NCI-H2107 treated with DMSO at 0.1 percent for 48 hours (cell line): Measurements from ENCODE around the gene CFAP97D2.
"Not testable (repeated sequence)": the region's sequence is repeated elsewhere in the genome, so short reads cannot be mapped to it uniquely, and the experiment has no call there.

Experiments used
- DNase-seq: peaks from one replicate; lab custom pipeline; 2025; ENCODE audit not compliant: unreplicated experiment; lab: John Stamatoyannopoulos, UW

CFAP97D2 gene

DNA sequence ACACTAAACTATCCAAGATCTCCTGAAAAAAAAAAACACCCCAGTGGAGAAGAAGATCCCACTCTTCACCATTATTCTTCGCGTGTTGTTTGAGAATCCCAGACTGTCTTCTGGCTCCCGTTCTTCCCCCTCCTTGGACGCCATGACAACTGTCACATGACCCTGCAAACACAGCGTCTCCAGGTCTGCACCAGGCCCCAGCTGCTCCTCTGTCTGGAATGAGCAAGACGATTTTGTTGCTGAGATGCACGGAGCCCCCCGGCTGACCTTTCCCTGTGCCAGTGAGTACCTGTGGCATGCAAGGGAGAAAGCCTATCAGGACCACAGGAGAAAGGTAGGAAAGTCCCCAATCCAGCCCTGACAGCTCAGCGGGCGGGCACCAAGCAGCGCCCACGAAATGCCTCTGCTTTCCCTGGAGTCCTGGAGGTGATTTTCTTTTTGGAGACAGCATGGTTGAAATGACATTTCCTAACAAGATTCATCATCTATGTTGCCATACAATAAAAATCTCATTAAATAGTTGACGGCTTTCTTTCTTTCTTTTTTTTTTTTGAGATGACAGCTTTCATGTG lies at the start of gene CFAP97D2:
CFAP97D2 (plus strand) TSS at position 171 of the 572 bp plus-strand sequence; CDS start at position 245, 74 bp downstream.
- no peak for DNase-seq

DNA sequence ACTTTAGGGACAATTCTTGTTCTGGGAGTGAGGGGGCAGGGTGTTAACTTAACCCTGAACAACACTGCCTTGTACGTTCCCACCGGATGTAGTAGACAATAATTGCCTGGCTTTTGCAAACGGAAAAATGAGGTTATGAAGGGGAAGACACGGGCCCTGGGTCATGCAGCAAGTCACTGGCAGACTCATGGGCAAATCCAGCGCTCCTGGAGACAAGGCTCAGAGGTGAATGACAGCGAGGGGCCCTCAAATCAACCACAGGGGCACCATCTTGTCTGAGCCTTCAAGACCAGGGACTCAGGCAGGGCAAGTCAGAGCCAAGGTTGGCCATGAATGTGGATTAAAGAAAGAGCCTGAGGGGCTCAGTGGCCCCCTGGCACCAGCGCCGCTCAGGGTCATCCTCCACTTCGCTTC lies 49.4 kb upstream of the CFAP97D2 start:
- DNase-seq, result no peak

GRCh38 chr13:114130131-114130836 lies 48.8 kb upstream of the CFAP97D2 start:
- DNase-seq, result no peak

DNA sequence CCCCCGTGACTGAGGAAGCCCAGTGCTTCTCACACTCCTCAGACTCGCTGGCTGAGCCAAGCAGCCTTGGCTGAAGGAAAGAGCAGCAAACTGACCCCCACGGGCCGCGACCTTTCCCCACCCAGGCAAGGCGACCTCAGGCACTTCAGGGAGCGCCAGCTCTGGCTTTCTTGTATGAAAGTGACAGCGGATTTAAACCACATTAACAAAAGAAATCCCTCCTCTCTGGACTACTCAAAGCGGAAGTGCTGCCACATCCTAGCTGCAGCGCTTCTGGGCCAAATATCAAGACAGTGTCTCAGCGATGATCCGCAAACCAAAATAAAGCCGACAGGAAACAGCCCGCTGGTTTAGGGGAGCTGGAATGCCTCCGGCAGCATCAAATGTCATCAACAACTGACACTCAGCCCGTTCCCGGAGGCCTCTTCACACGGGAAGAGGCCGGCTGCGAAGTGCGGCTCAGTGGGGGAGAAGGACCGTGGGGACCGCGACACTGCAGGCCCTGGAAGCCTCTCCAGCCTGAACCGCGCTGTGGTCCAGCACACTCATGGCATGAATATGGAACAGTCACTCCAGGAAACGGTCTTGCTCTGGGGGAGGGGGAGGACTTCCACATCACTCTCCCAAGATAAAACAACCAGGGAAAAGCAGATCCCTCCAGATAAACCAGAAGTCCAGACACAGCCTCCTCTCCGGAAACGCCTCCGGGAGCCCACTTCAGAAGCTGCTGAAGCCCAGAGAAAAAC lies 48.0 kb upstream of the CFAP97D2 start:
- no peak for DNase-seq

DNA sequence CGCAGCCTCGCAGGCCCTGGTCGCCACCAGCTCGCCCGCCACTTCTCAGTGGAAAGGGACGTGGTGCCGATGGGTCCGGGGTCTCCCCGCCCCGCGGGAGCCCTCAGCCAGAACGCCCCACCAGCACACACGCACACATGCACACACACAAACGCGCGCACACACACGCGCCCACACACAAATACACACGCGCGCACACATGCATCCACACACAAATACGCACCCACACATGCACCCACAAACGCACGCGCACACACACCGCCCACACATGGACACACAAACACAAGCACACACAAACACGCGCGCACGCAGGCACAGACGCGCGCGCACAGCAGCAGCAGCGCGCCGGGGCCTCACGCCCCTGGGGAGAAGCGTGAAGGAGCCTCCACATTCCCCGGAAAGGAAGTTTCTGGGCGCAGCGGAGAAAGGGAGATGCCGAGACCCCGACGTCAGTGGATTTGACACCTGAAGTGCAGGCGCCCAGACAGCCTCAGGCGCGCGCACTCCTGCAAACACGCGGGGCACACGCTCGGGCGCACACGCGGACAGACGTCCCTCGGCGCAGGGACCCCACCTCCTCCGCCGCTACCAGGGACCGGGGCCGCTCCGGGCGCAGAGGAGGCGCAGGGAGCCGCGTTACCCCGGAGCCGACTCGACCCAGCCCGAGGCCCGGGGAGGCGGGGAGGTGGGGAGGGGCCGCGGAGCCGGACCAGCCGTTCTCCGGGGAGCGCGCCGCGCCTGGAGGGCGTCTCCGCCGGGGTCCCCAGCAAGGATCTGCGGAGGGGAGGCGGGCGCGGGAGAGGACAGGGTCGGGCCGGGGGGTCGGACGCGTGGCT lies 47.3 kb upstream of the CFAP97D2 start:
- no peak for DNase-seq

- DNase-seq, result no peak
Measured at GRCh38 chr13:114132419-114133121, 46.5 kb upstream of the CFAP97D2 start, which contains the start of gene RASA3. Gene RASA3 (minus strand): TSS chr13:114132623. CDS start chr13:114132489, 134 bp downstream.

GRCh38 chr13:114133126-114133525 lies 45.9 kb upstream of the CFAP97D2 start:
- not testable (repeated sequence) for DNase-seq

DNA sequence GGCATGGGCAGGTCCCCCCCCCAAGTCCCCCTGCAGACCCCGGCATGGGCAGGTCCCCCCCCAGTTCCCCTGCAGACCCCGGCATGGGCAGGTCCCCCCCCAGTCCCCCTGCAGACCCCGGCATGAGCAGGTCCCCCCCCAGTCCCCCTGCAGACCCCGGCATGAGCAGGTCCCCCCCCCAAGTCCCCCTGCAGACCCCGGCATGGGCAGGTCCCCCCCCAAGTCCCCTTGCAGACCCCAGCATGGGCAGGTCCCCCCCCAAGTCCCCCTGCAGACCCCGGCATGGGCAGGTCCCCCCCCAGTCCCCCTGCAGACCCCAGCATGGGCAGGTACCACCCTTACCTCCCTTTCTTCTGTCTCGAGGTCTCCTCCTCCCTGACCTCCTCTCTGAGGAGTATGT lies 45.5 kb upstream of the CFAP97D2 start:
- not testable (repeated sequence) for DNase-seq

DNA sequence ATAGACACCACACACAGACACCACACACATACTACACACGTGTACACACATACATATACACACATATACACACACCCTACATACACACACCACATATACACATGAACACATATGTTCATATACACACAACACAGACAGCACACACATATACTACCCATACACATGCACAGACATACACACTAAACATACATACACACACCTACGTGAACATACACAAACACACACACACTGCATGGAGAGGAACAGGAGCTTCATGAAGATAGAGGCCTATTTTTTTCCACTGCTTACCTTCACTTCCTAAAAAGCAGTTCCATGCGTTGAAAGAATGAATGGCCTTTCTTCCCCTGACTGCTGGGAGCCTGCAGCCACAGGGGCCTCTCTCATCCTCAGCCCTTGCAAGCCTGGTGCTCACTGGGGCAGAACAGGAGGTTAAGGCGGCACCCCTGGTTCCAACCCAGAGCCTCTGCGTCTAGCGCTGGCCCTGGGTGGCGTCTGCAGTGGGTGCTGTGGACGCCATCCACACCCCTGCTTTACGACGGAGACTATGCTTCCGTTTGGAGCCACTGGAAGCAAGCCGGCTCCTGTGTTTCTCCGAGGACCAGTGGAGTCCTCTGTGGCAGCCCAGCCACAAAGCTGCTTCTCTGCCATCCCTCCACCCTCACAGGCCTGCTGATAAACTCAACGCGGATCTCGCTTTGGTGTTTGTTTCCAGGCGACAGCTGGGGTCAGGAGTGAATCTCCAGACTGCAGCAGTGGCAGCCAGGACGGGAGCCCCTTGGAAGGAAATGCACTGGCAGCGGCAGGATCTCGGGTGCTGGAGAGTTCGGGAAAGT lies 44.7 kb upstream of the CFAP97D2 start:
- no peak for DNase-seq

GRCh38 chr13:114134944-114135610 lies 44.0 kb upstream of the CFAP97D2 start:
- DNase-seq, result no peak

GRCh38 chr13:114135731-114136171 lies 43.3 kb upstream of the CFAP97D2 start:
- no peak for DNase-seq

DNA sequence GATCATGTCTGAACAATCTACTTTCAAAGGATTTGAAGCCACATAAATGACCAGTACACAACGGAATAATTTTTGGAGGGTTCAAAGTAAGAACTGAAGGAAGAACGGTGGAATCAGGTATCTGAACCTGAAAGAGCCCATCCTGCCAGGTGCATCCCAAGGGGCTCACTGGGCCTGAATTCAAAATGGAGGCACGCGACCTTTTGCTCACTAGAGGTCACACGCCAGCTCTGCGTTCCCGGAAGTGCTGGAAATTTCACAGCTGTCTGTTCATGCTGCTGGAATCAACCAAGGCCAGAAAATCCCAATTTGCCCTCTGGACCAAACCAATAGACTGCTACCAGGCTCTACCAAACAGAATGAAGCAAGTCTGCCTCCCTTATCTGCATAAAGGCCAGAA lies 42.5 kb upstream of the CFAP97D2 start:
- DNase-seq, result no peak

GRCh38 chr13:114140131-114140905 lies 38.7 kb upstream of the CFAP97D2 start:
- DNase-seq, result peak; percentile 34

- DNase-seq, result no peak
Measured at GRCh38 chr13:114140906-114141250, 38.2 kb upstream of the CFAP97D2 start.

- no peak for DNase-seq
Measured at GRCh38 chr13:114141261-114141996, 37.6 kb upstream of the CFAP97D2 start.

DNA sequence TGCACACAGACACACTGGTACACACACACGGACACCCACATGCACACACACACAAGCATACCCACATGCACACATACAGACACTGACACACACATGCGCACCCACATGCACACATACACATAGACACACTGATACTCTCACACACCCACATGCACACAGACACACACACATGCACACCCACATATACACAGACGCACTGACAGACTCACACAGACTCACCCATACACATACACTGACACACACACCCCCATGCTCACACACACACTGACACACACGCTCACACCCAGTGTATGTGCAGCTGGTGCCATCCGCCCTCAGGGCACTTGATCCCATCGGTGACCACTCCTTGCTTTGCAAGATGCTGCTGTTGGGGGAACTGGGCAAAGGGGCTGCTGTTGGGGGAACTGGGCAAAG lies 36.9 kb upstream of the CFAP97D2 start:
- no peak for DNase-seq

GRCh38 chr13:114142640-114143490 lies 36.2 kb upstream of the CFAP97D2 start:
- peak; percentile 79 for DNase-seq
